Neural progenitor cell (in vitro differentiated cells): Measurements from ENCODE around the gene ABCA3. TPM values are rescaled to one million over a fixed set of nuclear protein-coding genes. Genes with fewer than 3 reads are reported as not detected.

Experiments
- DNase-seq: peaks from one replicate; pipeline ENCODE4 v3.0.0-alpha.2; 2016; ENCODE audit warnings: low spot score
- H2AFZ ChIP-seq: fragments of 200-600 bp; sonication (generic); replicated peaks from 2 replicates; pipeline ENCODE4 v1.6.1; 2016; ENCODE audit warnings: antibody characterized with exemption
- H3F3A ChIP-seq: fragments of 200-600 bp; sonication (generic); 2 replicates; pipeline ENCODE4 v1.6.1; 2016; ENCODE audit warnings: antibody characterized with exemption, low read depth
- H3K27ac ChIP-seq: fragments of 200-600 bp; sonication (generic); 2 replicates; pipeline ENCODE4 v1.5.1; 2016; ENCODE audit warnings: mild to moderate bottlenecking
- H3K27me3 ChIP-seq: fragments of 200-600 bp; sonication (generic); 2 replicates; pipeline ENCODE4 v1.6.1; 2016; ENCODE audit warnings: mild to moderate bottlenecking, moderate library complexity
- H3K36me3 ChIP-seq: fragments of 200-600 bp; sonication (generic); 2 replicates; pipeline ENCODE4 v1.5.1; 2016
- H3K4me1 ChIP-seq: fragments of 200-600 bp; sonication (generic); 2 replicates; pipeline ENCODE4 v1.6.1; 2016; ENCODE audit warnings: mixed run types
- H3K4me2 ChIP-seq: fragments of 200-600 bp; sonication (generic); 2 replicates; pipeline ENCODE4 v1.6.1; 2016
- H3K4me3 ChIP-seq: fragments of 200-600 bp; sonication (generic); 2 replicates; pipeline ENCODE4 v1.5.1; 2016
- H3K79me2 ChIP-seq: fragments of 200-600 bp; sonication (generic); 2 replicates; pipeline ENCODE4 v1.6.1; 2016; ENCODE audit warnings: low read depth
- H3K9ac ChIP-seq: fragments of 200-600 bp; sonication (generic); 2 replicates; pipeline ENCODE4 v1.6.1; 2016
- H3K9me3 ChIP-seq: fragments of 200-600 bp; sonication (generic); 2 replicates; pipeline ENCODE4 v1.5.1; 2016; ENCODE audit warnings: low read depth
- H4K20me1 ChIP-seq: fragments of 200-600 bp; sonication (generic); 2 replicates; pipeline ENCODE4 v1.6.1; 2016; ENCODE audit warnings: low read depth
- H3K27ac Mint-ChIP-seq: 3 replicates; pipeline ENCODE4 v1.8.0; 2021; ENCODE audit warnings: mixed read lengths
- H3K27me3 Mint-ChIP-seq: 2 replicates; pipeline ENCODE4 v1.8.0; 2022; ENCODE audit warnings: low read depth, mild to moderate bottlenecking, inconsistent platforms, moderate library complexity, mixed read lengths; ENCODE audit not compliant: insufficient read depth
- H3K36me3 Mint-ChIP-seq: 3 replicates; pipeline ENCODE4 v1.8.0; 2021; ENCODE audit warnings: mixed read lengths
- H3K4me1 Mint-ChIP-seq: 3 replicates; pipeline ENCODE4 v1.8.0; 2021; ENCODE audit warnings: mixed read lengths
- H3K4me3 Mint-ChIP-seq: 3 replicates; pipeline ENCODE4 v1.8.0; 2021; ENCODE audit warnings: mild to moderate bottlenecking, moderate library complexity, mixed read lengths
- H3K9me3 Mint-ChIP-seq: 3 replicates; pipeline ENCODE4 v1.8.0; 2020; ENCODE audit warnings: mixed read lengths
- EZH2 ChIP-seq: fragments of 200-600 bp; sonication (generic); IDR thresholded peaks from 2 replicates; pipeline ENCODE4 v1.6.1; 2017; ENCODE audit warnings: antibody characterized with exemption, mild to moderate bottlenecking, moderate library complexity
- EZH2phosphoT487 ChIP-seq: fragments of 200-600 bp; sonication (generic); IDR thresholded peaks from 2 replicates; pipeline ENCODE4 v1.6.1; 2017; ENCODE audit warnings: antibody characterized with exemption
- total RNA-seq: library from RNA; depleted of rRNA; stranded (reverse); fragments of >200 nt; gene quantifications from 2 replicates; pipeline ENCODE4 v1.2.3, GENCODE V29; 2015; ENCODE audit warnings: low replicate concordance
- TF ChIP-seq, protein P1 (sequence below): fragments of 200-600 bp; sonication (generic); IDR thresholded peaks from 2 replicates; pipeline ENCODE4 v1.5.1; 2017; ENCODE audit warnings: antibody characterized with exemption, mild to moderate bottlenecking

ABCA3 gene
- total RNA-seq, 1 donor from 2014 or later = 9.7 TPM

DNA sequence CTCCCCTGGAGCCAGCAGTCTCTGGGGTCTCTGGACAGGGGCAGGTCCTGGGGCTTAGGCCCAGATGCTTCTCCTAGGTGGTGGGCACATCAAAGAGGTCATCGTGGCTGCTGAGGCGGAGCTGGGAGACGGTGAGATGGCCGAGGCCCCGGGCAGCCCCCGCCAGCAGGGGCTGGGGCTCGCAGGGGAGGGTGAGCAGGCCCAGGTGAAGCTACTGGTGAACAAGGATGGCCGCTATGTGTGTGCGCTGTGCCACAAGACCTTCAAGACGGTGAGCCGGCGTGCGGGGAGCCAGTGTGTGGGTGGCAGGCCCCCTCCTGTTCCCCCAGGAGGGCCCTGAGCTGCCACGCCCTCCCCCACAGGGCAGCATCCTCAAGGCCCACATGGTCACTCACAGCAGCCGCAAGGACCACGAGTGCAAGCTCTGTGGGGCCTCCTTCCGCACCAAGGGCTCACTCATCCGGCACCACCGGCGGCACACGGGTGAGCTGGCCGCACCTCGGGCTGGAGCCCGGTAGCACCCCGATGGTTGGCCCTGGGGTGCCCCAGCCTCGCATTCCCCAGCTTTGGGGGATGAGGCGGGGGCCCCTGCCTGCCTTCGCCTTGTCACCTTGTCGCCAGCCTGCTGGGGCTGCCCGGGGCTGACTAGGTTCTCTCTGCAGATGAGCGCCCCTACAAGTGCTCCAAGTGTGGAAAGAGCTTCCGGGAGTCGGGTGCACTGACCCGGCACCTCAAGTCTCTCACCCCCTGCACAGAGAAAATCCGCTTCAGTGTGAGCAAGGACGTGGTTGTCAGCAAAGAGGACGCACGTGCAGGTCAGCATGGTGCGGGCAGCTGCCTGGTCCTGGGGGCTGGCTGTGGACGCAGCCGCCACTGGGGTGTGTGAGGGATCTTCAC is 108.2 kb downstream of the ABCA3 start:
- Histone ChIP-seq H3F3A (peaks cover 18% of the 10 kb centered on the region), H3K4me2 (no peak overlapping the region), H3K79me2 (peaks cover 4% of the 10 kb centered on the region), H3K36me3 (no peaks in the 10 kb centered on the region), H2AFZ (no peak overlapping the region), H4K20me1 (peaks cover 26% of the 10 kb centered on the region), H3K27me3 (peaks cover 19% of the 10 kb centered on the region), H3K4me1 (peaks cover 14% of the 10 kb centered on the region), H3K4me3 (no peak overlapping the region), H3K9me3 (no peaks in the 10 kb centered on the region), H3K9ac (no peak overlapping the region), H3K27ac (no peak overlapping the region)
- H3K36me3 Mint-ChIP-seq = peaks cover 5% of the 10 kb centered on the region
- H3K4me3 Mint-ChIP-seq = no peak overlapping the region
- H3K4me1 Mint-ChIP-seq = no peaks in the 10 kb centered on the region
- no peak overlapping the region for H3K27ac Mint-ChIP-seq
- H3K27me3 Mint-ChIP-seq = peaks cover 5% of the 10 kb centered on the region
- no peaks in the 10 kb centered on the region for H3K9me3 Mint-ChIP-seq
- DNase-seq = no peak
- TF ChIP-seq EZH2 (no peak), EZH2phosphoT487 (no peak)
- TF ChIP-seq, protein P1, sequence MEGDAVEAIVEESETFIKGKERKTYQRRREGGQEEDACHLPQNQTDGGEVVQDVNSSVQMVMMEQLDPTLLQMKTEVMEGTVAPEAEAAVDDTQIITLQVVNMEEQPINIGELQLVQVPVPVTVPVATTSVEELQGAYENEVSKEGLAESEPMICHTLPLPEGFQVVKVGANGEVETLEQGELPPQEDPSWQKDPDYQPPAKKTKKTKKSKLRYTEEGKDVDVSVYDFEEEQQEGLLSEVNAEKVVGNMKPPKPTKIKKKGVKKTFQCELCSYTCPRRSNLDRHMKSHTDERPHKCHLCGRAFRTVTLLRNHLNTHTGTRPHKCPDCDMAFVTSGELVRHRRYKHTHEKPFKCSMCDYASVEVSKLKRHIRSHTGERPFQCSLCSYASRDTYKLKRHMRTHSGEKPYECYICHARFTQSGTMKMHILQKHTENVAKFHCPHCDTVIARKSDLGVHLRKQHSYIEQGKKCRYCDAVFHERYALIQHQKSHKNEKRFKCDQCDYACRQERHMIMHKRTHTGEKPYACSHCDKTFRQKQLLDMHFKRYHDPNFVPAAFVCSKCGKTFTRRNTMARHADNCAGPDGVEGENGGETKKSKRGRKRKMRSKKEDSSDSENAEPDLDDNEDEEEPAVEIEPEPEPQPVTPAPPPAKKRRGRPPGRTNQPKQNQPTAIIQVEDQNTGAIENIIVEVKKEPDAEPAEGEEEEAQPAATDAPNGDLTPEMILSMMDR = no peak

DNA sequence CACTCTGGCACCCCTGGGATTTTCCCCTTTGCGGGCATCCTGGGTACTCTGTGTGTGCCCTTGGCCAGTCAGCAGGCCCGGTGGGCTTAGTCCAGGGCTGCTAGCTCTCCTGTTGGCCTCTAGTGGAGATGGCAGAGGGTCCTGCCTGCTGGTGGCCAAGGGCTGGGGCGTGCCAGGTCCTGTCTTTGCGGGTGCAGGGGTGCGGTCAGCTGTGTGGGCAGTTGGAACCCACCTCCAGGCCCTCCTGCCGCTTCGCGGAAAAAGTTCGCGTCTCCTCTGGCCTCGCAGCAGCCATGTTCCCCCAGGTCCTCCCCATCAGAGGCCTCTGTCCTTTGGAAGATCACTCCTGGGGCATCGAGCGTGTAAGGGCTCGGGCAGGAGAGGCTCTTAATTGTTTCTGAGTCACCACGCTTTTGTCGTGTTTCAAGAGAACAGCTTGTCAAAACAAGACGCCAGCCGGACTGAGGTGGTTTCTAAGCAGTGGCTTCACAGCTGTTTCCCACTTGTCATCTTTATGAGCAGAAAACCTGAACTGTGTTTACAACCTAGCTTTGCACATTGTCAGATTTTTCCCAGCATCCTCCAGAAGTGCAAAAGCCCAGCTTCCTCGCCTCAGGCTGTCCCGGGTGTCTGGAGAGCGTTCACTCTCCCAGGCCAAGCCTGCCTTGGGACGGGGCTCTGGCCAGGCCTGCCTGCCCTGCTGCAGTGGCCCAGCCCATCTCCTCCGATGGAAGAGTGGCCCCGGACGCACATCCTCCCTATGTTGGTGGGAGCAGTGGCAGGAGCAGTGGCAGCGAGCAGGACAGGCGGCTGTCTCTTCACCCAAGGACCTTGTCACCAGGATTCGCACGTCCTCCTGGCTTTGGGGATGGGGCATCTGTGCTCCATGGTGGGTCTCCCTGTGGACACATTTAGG is 109.3 kb downstream of the ABCA3 start:
- H4K20me1 ChIP-seq = peaks cover 26% of the 10 kb centered on the region
- Mint-ChIP-seq H3K27ac (no peak overlapping the region), H3K36me3 (peaks cover 5% of the 10 kb centered on the region), H3K4me3 (no peak overlapping the region), H3K27me3 (peaks cover 6% of the 10 kb centered on the region), H3K4me1 (no peaks in the 10 kb centered on the region), H3K9me3 (no peaks in the 10 kb centered on the region)
- no peaks in the 10 kb centered on the region for H3K36me3 ChIP-seq
- no peak overlapping the region for H2AFZ ChIP-seq
- no peak overlapping the region for H3K27ac ChIP-seq
- no peaks in the 10 kb centered on the region for H3K9me3 ChIP-seq
- H3K4me2 ChIP-seq = no peak overlapping the region
- TF ChIP-seq, protein P1 = no peak
- TF ChIP-seq EZH2 (no peak), EZH2phosphoT487 (no peak)
- H3K4me3 ChIP-seq = no peak overlapping the region
- DNase-seq = no peak
- H3F3A ChIP-seq = peaks cover 7% of the 10 kb centered on the region
- peaks cover 8% of the 10 kb centered on the region for H3K27me3 ChIP-seq
- H3K4me1 ChIP-seq = peaks cover 3% of the 10 kb centered on the region
- H3K9ac ChIP-seq = no peak overlapping the region
- H3K79me2 ChIP-seq = peaks cover 15% of the 10 kb centered on the region

DNA sequence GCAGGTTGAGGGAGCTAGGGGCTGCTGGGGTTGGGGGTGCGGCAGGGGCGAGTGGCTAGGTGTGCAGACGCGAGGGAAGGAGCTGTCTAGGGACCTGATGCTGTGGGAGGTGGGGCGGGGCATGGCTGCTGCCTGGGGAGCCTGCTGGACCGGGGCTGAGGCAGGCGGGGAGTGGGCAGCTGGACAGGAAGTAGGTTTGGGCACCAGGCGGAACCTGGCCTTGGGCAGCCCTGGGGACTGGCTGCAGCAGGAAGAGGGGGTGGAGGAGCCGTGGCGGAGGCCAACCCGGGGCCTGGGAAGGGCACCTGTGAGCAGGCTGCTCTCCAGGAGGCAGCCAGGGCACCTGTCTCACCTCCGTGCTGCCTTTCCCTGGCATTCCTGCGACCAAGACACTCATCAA is 110.2 kb downstream of the ABCA3 start:
- Histone ChIP-seq H3K4me2 (no peak overlapping the region), H2AFZ (no peak overlapping the region), H4K20me1 (peaks cover 23% of the 10 kb centered on the region), H3F3A (no peaks in the 10 kb centered on the region), H3K27ac (no peak overlapping the region), H3K4me1 (no peaks in the 10 kb centered on the region), H3K9ac (no peak overlapping the region), H3K36me3 (no peaks in the 10 kb centered on the region), H3K79me2 (peaks cover 24% of the 10 kb centered on the region), H3K9me3 (no peaks in the 10 kb centered on the region), H3K27me3 (no peaks in the 10 kb centered on the region), H3K4me3 (no peak overlapping the region)
- no peak for DNase-seq
- no peak for TF ChIP-seq EZH2
- TF ChIP-seq, protein P1 = no peak
- TF ChIP-seq EZH2phosphoT487 = no peak
- H3K27ac Mint-ChIP-seq = no peak overlapping the region
- H3K36me3 Mint-ChIP-seq = peaks cover 3% of the 10 kb centered on the region
- no peaks in the 10 kb centered on the region for H3K9me3 Mint-ChIP-seq
- no peak overlapping the region for H3K4me3 Mint-ChIP-seq
- peaks cover 5% of the 10 kb centered on the region for H3K27me3 Mint-ChIP-seq
- peaks cover 3% of the 10 kb centered on the region for H3K4me1 Mint-ChIP-seq
